ENCODE results near the gene TOMM40. TPM values are rescaled to one million over a fixed set of nuclear protein-coding genes. Genes with fewer than 3 reads are reported as not detected.
A peak's percentile ranks its signal among the peaks of the same experiment; 100 is the strongest.
"Not testable (repeated sequence)": the region's sequence is repeated elsewhere in the genome, so short reads cannot be mapped to it uniquely, and the experiment has no call there.

TOMM40 gene
- polyA plus RNA-seq, 5 donors, result 29.9 to 51.4 (median 32.4) TPM

- DNase-seq, result no peak
Measured at GRCh38 chr19:44893332-44894051, 2.4 kb downstream of the TOMM40 start.

GRCh38 chr19:44894052-44894400 lies 3.0 kb downstream of the TOMM40 start:
- DNase-seq, result no peak

DNA sequence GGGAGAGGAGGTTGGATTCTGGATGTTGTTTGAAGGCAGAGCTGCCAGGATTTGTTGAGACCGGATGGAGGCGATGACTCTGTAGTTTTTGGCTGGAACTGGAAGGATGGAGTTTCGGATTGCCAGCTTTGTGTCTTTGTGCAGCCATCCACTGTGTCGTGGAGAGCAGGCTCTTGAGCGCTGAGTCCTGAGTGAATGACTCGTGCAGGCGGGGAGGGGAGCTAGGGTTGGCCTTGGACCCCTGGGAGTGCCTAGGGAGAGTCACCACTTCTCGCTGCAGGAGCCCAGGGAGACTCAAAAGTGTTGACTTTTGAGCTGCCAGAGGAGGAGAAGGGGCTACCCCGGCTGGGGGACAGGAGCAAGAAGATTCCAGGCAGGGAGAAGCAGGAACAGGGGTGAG lies 3.9 kb downstream of the TOMM40 start:
- no peak for DNase-seq

DNA sequence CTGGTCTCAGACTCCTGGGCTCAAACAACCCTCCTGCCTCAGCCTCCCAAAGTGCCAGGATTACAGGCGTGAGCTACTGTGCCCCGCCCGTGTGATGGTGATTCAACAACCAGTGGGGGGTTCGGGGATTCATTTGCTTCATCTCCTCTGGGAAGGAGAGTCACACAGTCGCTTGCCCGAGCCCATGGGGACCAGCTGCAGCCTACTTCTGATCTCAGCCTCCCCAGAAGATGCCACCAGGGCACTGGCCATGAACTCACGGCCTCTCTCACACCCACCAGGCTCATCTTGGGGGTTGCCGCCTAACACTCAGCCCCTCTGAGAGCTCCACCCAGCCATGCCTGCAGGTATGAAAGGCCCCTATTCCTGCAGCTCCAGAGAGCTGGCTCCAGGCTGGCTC lies 6.8 kb downstream of the TOMM40 start:
- DNase-seq, result no peak

GRCh38 chr19:44900328-44901244 lies 9.5 kb downstream of the TOMM40 start:
- DNase-seq, result no peak

- DNase-seq, result no peak
Measured at GRCh38 chr19:44903216-44903601, 12.2 kb downstream of the TOMM40 start.

- DNase-seq, result peak; percentile 55 to 71
Measured at GRCh38 chr19:44903602-44904425, 12.8 kb downstream of the TOMM40 start.

DNA sequence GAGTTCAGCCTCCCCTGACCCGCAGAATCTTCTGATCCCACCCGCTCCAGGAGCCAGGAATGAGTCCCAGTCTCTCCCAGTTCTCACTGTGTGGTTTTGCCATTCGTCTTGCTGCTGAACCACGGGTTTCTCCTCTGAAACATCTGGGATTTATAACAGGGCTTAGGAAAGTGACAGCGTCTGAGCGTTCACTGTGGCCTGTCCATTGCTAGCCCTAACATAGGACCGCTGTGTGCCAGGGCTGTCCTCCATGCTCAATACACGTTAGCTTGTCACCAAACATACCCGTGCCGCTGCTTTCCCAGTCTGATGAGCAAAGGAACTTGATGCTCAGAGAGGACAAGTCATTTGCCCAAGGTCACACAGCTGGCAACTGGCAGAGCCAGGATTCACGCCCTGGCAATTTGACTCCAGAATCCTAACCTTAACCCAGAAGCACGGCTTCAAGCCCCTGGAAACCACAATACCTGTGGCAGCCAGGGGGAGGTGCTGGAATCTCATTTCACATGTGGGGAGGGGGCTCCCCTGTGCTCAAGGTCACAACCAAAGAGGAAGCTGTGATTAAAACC lies 13.5 kb downstream of the TOMM40 start:
- no peak for DNase-seq

DNA sequence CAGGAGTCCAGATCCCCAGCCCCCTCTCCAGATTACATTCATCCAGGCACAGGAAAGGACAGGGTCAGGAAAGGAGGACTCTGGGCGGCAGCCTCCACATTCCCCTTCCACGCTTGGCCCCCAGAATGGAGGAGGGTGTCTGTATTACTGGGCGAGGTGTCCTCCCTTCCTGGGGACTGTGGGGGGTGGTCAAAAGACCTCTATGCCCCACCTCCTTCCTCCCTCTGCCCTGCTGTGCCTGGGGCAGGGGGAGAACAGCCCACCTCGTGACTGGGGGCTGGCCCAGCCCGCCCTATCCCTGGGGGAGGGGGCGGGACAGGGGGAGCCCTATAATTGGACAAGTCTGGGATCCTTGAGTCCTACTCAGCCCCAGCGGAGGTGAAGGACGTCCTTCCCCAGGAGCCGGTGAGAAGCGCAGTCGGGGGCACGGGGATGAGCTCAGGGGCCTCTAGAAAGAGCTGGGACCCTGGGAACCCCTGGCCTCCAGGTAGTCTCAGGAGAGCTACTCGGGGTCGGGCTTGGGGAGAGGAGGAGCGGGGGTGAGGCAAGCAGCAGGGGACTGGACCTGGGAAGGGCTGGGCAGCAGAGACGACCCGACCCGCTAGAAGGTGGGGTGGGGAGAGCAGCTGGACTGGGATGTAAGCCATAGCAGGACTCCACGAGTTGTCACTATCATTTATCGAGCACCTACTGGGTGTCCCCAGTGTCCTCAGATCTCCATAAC lies 14.5 kb downstream of the TOMM40 start, which contains the start of gene APOE:
APOE (plus strand) TSS at position 360 of the 724 bp plus-strand sequence. CDS start 829 bp downstream, outside the sequence.
- no peak for DNase-seq

GRCh38 chr19:44907613-44908012 lies 16.6 kb downstream of the TOMM40 start:
- no peak for DNase-seq

- no peak for DNase-seq
Measured at GRCh38 chr19:44908074-44908835, 17.2 kb downstream of the TOMM40 start.

DNA sequence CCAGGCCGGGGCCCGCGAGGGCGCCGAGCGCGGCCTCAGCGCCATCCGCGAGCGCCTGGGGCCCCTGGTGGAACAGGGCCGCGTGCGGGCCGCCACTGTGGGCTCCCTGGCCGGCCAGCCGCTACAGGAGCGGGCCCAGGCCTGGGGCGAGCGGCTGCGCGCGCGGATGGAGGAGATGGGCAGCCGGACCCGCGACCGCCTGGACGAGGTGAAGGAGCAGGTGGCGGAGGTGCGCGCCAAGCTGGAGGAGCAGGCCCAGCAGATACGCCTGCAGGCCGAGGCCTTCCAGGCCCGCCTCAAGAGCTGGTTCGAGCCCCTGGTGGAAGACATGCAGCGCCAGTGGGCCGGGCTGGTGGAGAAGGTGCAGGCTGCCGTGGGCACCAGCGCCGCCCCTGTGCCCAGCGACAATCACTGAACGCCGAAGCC lies 17.8 kb downstream of the TOMM40 start:
- no peak for DNase-seq

- DNase-seq, result no peak
Measured at GRCh38 chr19:44909775-44910174, 18.7 kb downstream of the TOMM40 start.

DNA sequence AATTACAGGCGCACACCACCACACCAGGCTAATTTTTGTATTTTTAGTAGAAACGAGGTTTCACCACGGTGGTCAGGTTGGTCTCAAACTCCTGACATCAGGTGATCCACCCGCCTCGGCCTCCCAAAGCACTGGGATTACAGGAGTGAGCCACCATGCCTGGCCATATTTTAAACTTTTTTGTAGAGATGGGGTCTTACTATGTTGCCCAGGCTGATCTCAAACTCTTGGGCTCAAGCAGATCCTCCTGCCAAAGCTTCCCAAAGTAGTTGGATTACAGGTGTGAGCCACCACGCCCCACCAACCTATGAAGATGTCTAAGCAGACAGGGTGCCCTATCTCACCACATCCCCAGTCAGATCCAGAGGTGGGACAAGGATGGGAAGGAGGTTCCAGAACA lies 20.8 kb downstream of the TOMM40 start:
- DNase-seq, result not testable (repeated sequence)

GRCh38 chr19:44912854-44913253 lies 21.8 kb downstream of the TOMM40 start:
- peak; percentile 57 to 60 for DNase-seq

- DNase-seq, result not testable (repeated sequence)
Measured at GRCh38 chr19:44913512-44914432, 22.7 kb downstream of the TOMM40 start.

- peak; percentile 85 to 88 for DNase-seq
Measured at GRCh38 chr19:44914433-44915206, 23.6 kb downstream of the TOMM40 start, which contains the start of gene APOC1. APOC1 (plus strand) TSS chr19:44914608; CDS start chr19:44914892, 284 bp downstream.

DNA sequence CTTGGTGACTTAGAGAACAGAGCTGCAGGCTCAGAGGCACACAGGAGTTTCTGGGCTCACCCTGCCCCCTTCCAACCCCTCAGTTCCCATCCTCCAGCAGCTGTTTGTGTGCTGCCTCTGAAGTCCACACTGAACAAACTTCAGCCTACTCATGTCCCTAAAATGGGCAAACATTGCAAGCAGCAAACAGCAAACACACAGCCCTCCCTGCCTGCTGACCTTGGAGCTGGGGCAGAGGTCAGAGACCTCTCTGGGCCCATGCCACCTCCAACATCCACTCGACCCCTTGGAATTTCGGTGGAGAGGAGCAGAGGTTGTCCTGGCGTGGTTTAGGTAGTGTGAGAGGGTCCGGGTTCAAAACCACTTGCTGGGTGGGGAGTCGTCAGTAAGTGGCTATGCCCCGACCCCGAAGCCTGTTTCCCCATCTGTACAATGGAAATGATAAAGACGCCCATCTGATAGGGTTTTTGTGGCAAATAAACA lies 33.2 kb downstream of the TOMM40 start:
- DNase-seq, result no peak
